ENCODE data around the gene PPARG.
"Not testable (repeated sequence)": the region's sequence is repeated elsewhere in the genome, so short reads cannot be mapped to it uniquely, and the experiment has no call there.

The PPARG gene

DNA sequence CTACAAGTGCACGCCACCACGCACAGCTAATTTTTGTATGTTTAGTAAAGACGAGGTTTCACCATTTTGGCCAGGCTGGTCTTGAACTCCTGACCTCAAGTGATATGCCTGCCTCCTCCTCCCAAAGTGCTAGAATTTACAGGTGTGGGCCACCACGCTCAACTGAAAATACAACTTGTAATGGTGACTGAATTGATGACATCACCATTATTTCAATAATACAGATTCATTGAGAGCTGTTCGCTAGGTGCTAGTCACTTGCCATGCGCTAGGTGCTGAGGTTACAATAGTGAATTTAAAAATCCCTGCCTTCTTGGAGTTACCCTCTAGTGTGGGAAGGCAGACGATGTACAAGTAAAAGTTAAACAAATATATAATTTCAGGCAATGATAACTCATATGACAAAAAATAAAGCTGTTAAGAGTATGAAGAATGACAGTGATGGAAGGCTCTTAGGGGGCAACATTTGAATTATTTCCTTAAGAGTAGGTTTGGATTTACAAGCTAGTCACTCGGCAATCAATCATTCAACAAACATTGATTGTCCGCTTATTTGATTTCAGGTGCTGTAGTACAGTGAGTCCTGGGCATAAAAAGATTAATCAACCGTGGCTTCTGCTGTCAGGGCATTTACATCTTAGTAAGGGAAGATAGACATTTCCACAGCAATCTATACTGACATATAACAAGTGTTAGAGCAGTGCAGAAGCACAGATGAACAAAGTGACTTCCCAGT, 9.1 kb upstream of the PPARG start:
- DNase-seq: no peak

- DNase-seq: no peak
These were observed 8.5 kb upstream of the PPARG start for GRCh38 chr3:12280357-12280806.

DNA sequence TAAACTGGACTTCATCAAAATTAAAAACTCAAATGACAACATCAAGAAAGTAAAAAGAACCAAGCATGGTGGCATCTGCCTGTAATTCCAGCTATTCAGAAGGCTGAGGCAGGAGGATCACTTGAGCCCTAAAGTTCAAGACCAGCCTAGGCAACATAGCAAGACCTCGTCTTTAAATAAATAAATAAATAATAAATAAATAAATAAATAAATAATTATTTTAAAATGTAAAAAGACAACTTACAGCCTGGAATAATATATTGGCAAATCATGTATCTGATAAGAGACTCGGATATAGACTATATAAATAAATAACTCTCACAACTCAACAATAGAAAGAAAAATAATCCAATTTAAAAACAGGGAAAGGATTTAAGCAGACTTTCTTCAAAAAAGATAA, 4.3 kb upstream of the PPARG start:
- no peak for DNase-seq

GRCh38 chr3:12285003-12285555, 3.8 kb upstream of the PPARG start:
- no peak for DNase-seq

DNA sequence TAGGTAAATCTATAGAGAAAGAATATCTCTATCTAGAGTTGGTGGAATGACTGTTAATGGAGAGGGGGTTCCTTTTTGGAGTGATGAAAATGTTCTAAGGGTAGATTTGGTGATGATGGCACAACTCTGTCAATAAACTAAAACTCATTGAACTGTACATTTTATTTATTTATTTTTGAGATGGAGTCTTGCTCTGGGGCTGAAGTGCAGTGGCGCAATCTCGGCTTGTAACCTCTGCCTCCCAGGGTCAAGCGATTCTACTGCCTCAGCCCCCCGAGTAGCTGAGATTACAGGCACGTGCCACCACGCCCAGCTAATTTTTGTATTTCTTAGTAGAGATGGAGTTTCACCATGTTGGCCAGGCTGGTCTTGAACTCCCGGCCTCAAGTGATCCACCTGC, 3.1 kb upstream of the PPARG start:
- not testable (repeated sequence) for DNase-seq

- DNase-seq: no peak
These were observed 2.4 kb upstream of the PPARG start for GRCh38 chr3:12286504-12286903.

DNA sequence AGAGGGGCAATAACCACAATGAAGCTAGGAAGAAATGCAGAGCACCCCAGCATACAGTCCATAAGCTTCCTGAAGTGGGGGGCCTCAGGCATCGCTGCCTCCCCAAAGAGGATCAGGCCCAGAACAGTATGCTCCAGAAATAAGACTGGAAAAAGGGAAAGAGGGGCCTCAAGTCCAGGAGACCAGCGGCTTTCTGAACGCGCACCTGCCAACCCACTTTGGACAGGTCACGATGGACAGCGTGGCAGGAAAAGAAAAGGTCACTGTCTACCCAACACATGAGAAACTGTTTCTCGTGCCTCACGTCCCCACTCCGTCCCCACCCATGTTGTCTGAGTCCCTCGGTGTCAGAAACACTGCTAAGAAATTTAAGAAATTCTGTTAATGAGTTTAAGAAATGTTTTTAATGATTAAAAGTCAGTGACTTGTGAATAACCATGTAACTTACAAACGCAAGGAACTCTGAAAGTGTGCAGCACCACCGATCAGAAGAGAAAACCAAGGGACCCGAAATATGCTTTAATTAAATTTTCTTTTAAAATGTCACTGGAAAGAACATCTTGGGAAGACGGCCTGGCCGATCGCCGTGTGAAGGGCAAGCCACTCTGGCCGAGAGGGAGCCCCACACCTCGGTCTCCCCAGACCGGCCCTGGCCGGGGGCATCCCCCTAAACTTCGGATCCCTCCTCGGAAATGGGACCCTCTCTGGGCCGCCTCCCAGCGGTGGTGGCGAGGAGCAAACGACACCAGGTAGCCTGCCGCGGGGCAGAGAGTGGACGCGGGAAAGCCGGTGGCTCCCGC, 1.7 kb upstream of the PPARG start:
- no peak for DNase-seq

DNA sequence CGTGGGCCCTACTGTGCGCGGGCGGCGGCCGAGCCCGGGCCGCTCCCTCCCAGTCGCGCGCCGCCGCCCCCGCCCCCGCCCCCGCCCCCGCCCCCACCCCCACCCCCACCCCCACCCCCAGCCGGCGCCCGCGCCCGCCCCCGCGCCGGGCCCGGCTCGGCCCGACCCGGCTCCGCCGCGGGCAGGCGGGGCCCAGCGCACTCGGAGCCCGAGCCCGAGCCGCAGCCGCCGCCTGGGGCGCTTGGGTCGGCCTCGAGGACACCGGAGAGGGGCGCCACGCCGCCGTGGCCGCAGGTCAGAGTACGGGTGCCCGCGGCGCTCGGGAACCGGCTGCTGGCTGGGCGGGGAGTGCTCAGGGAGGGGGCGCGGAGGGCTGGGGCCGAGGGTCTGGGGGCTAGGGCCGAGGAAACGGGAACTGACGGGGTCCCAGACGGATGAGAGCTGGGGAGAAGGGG, 1.1 kb upstream of the PPARG start:
- DNase-seq: no peak

GRCh38 chr3:12289524-12289923, 654 bp downstream of the PPARG start:
- DNase-seq: no peak

- DNase-seq: no peak
These were observed 3.9 kb downstream of the PPARG start for GRCh38 chr3:12292770-12293169.

DNA sequence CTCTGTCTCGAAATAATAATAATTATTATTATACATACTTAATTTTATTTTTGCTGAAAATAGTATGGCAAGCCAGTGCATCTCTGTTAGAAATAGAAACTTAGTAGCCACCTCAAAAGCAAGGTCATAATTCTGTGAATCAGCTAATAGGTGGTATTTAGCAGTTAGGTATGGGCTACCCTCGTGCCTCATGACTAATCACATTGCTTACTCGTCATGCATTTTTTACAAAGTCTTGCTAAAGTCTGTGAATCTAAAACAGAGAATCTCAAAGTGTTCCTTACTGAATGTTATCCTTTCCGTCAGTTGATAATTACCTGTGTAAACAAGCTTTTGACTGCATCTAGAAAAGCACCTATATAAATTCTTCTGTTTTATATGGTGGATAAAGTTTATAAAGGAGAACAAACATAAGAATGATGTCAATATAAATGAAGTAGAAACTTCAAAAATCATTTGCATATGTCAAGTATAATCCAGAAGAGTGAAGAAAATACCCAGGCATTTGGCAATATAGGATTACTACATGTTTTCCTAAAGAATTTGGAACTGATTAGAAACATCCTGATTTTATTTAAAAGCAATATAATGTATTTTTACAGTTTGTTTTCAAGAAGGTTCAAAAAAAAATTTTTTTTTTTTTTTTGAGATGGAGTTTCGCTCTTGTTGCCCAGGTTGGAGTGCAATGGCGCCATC, 6.2 kb downstream of the PPARG start:
- DNase-seq: no peak

GRCh38 chr3:12296511-12296910, 7.6 kb downstream of the PPARG start:
- DNase-seq: no peak

GRCh38 chr3:12299026-12299425, 10.2 kb downstream of the PPARG start:
- no peak for DNase-seq

DNA sequence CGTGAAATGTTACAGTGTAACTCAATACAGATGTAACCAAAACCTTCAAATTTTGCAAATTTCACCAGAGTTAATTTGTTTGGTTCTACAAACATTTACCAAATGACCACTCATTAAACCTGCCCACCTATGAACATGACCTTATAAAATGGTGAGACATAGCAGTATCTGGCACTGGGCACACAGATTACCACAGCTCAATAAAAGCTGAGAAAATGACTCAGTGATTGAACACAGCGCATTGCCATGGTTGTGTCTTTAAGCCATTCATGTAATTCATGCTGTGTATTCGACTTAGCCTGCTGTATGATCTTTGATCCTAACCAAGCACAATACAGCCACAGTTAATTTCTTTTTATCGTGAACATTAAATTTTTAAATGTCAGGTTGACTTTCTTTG, 11.3 kb downstream of the PPARG start:
- DNase-seq: no peak

DNA sequence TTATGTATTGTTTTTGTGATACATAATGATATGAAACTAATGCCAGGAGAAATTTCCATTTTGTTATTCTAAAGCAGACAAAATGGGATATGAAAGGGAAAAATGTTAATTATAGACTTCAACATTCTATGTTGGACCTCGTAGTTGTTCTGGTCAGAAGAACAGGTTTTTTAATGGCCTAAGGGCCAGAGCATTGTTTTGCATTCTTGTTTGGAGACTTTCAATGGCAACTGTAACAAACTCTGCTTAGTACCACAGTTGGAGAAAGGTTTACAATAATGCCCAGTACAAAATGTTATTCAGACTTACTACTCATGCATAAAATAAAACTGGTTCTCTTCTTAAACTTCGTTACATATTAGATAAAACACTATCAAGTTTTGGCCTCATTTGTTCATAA, 12.2 kb downstream of the PPARG start:
- DNase-seq: no peak

DNA sequence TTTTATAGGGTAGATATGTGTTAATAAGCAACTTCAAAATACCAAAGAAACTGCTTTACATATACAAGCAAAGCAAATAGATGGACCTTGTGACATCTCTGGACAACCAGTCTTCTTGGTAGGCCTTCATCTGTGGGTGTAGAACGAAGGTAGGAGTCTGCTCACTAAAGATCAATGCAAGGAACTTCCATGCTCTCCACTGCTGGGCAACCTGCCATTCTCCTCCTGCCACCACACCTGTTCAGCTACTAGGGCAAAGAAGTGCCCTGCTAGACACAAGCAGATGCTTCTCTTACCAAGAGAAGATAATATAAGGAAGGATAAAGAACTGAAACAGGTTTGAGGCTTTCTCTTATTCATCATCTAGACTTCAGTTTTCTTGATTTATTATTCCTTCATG, 12.6 kb downstream of the PPARG start:
- no peak for DNase-seq

DNA sequence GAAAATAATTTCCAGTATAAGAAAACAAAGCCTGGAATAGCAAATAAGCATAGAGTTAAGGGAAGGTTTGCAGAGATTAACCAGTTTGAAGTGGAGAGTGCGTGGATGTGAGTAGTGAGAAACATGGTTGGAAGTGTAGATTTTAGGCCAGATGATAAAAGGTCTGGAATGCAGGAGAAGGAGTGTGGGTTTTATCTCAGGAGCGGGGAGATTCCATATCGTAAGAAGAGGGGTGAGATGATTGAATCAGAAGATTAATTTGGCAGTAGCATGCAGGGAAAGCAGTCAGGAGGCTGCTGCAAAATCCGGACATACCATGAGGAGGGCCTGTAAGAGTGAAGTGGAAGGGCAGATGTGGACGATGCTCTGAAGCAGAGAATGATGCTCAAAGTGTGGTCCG, 13.7 kb downstream of the PPARG start:
- no peak for DNase-seq

DNA sequence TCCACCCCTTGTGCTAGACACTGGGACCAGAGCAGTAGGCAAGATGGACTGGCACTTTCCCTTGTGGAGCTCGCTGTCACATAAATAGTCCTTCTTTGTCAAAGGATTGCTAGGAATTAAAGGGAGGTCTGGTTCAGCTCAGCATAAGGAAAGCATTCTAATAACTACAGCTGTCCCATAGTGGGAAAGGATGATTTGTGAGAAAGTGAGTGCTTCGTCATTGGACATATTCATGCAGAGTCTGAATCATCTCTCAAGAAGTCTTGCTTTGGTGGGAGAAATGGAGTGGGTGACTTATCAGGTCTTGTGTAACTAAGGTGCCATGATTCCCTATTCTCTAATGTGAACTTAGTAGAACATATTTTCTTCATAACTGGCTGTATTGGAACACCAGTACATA, 14.7 kb downstream of the PPARG start:
- DNase-seq: no peak

DNA sequence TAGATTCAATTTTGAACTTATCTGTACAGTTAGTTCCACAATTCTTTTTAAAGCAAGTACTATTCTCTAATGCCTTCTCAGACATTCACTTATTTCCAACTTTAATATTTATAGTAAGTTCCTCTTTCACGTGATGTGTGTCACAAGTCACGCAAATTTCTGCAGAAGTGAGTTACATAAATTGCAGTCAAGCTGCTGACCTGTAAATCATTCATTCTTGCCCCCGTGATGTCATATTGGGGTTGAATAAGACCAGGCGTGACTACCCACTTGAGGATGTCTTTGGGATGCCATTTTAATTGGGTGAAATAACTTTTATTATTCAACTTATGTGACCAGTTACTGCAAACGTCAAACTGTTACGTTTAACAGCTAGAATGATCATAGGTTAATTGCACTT, 15.1 kb downstream of the PPARG start:
- no peak for DNase-seq

- no peak for DNase-seq
These were observed 18.3 kb downstream of the PPARG start for GRCh38 chr3:12307136-12307535.

GRCh38 chr3:12308517-12308916, 19.6 kb downstream of the PPARG start:
- DNase-seq: no peak

GRCh38 chr3:12309716-12310115, 20.8 kb downstream of the PPARG start:
- DNase-seq: no peak

DNA sequence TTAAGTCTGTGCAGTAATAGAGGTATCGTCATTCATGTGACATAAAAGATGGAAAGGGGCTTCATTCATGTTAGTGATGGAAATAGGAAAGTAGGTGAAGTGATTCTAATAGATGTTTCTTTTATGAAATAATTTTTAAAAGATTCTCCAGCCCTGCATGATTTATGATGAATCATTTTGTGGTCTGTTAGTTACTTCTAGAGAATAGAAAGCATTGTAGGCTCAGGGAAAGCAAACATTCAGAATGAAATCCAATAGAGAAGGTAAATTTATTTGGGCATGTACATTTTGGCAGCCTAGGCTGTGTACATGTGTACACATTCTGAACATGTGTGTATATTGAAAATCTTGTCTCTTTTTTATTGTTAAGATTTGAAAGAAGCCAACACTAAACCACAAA, 23.1 kb downstream of the PPARG start:
- no peak for DNase-seq

All from cortex of kidney (tissue), 1 donor.